ENCODE data around the gene EPHB2. TPM values are rescaled to one million over a fixed set of nuclear protein-coding genes. Genes with fewer than 3 reads are reported as not detected.

Gene EPHB2
- total RNA-seq, 2 experiments from 2014 or later: 0.59 TPM; not detected in 1

DNA sequence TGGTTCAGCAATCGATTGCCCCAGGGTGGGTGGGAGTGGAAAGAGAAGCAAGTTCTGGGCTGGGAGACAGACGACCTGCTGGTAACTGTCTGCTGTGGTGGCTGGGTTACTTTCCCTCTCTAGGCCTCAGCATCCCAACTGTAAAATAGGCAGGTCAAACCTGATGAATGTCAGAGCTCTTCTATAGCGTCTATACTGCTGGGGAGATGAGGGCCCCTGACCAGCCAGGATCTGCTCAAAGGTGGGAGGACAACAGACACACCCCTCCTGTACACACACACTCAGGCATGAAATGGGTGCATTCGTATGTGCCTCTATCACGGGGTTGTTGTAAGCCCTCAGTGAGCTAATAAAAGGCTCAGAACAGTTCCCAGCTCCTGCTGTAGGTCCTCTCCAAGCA lies 12.7 kb upstream of the EPHB2 start:
- no peak for DNase-seq (ENCODE audit: low spot score)
- H3K79me2 ChIP-seq (ENCODE audit: insufficient read depth, low read depth, low read length): no peaks in the 10 kb centered on the region
- H3K9me3 ChIP-seq (ENCODE audit: low read length): no peaks in the 10 kb centered on the region
- no peak overlapping the region for H3K27ac ChIP-seq (ENCODE audit: low read depth, low read length, poor library complexity, severe bottlenecking)
- no peaks in the 10 kb centered on the region for H3K4me1 ChIP-seq (ENCODE audit: insufficient read depth, low read length, poor library complexity, severe bottlenecking)
- H3K4me2 ChIP-seq (ENCODE audit: low read length): no peak overlapping the region
- intact Hi-C loops (cut with micrococcal nuclease; ENCODE audit: unreplicated experiment): no loop called here
- no peak overlapping the region for H3K4me3 ChIP-seq (ENCODE audit: low read depth, low read length, poor library complexity, severe bottlenecking)
- ChIA-PET CTCF (ENCODE audit: unreplicated experiment) (no interaction called here), POLR2A (no interaction called here)
- H3K9me2 ChIP-seq (ENCODE audit: insufficient read depth, low read length): no peaks in the 10 kb centered on the region
- no peak overlapping the region for H2AFZ ChIP-seq (ENCODE audit: low read length)
- BruUV-seq (replicated peaks): no TSS peak
- TF ChIP-seq, protein P1, sequence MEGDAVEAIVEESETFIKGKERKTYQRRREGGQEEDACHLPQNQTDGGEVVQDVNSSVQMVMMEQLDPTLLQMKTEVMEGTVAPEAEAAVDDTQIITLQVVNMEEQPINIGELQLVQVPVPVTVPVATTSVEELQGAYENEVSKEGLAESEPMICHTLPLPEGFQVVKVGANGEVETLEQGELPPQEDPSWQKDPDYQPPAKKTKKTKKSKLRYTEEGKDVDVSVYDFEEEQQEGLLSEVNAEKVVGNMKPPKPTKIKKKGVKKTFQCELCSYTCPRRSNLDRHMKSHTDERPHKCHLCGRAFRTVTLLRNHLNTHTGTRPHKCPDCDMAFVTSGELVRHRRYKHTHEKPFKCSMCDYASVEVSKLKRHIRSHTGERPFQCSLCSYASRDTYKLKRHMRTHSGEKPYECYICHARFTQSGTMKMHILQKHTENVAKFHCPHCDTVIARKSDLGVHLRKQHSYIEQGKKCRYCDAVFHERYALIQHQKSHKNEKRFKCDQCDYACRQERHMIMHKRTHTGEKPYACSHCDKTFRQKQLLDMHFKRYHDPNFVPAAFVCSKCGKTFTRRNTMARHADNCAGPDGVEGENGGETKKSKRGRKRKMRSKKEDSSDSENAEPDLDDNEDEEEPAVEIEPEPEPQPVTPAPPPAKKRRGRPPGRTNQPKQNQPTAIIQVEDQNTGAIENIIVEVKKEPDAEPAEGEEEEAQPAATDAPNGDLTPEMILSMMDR (conservative IDR thresholded peaks at IDR 0.05; ENCODE audit: low read length): no peak
- no peak for TF ChIP-seq EZH2phosphoT487 (IDR thresholded peaks at IDR 0.05; ENCODE audit: borderline replicate concordance, low read depth, low read length)
- no peaks in the 10 kb centered on the region for H4K20me1 ChIP-seq (ENCODE audit: insufficient read depth, low read length)
- no peaks in the 10 kb centered on the region for H3K36me3 ChIP-seq (ENCODE audit: insufficient read depth, low read length)

GRCh38 chr1:22699681-22700520 lies 10.7 kb upstream of the EPHB2 start:
- TF ChIP-seq EZH2phosphoT487 (IDR thresholded peaks at IDR 0.05; ENCODE audit: borderline replicate concordance, low read depth, low read length): no peak
- TF ChIP-seq, protein P1 (conservative IDR thresholded peaks at IDR 0.05; ENCODE audit: low read length): no peak
- H3K9me2 ChIP-seq (ENCODE audit: insufficient read depth, low read length): no peaks in the 10 kb centered on the region
- no peak overlapping the region for H2AFZ ChIP-seq (ENCODE audit: low read length)
- H3K36me3 ChIP-seq (ENCODE audit: insufficient read depth, low read length): no peaks in the 10 kb centered on the region
- ChIA-PET CTCF (ENCODE audit: unreplicated experiment) (no interaction called here), POLR2A (interaction anchor here (0.6 kb wide), 1 partner anchor 157 kb away, joined by 3 read pairs; no protein-coding TSS in a partner anchor)
- H3K79me2 ChIP-seq (ENCODE audit: insufficient read depth, low read depth, low read length): no peaks in the 10 kb centered on the region
- intact Hi-C loops (cut with micrococcal nuclease; ENCODE audit: unreplicated experiment): no loop called here
- no peak for DNase-seq (ENCODE audit: low spot score)
- no peaks in the 10 kb centered on the region for H3K4me1 ChIP-seq (ENCODE audit: insufficient read depth, low read length, poor library complexity, severe bottlenecking)
- H3K4me3 ChIP-seq (ENCODE audit: low read depth, low read length, poor library complexity, severe bottlenecking): no peak overlapping the region
- no peak overlapping the region for H3K27ac ChIP-seq (ENCODE audit: low read depth, low read length, poor library complexity, severe bottlenecking)
- no peak overlapping the region for H3K4me2 ChIP-seq (ENCODE audit: low read length)
- H4K20me1 ChIP-seq (ENCODE audit: insufficient read depth, low read length): no peaks in the 10 kb centered on the region
- BruUV-seq (replicated peaks): no TSS peak
- no peaks in the 10 kb centered on the region for H3K9me3 ChIP-seq (ENCODE audit: low read length)
